Brain microvascular endothelial cell (primary cell): ENCODE measurements around the gene SRMS.

Experiments
- DNase-seq: peaks from one replicate; pipeline ENCODE4 v3.0.0-alpha.2; 2020
- H3K27ac ChIP-seq: fragments of 250-450 bp; sonication (Bioruptor Pico); 2 replicates; pipeline ENCODE4 v1.5.1; 2020; ENCODE audit warnings: mild to moderate bottlenecking, moderate library complexity
- H3K27me3 ChIP-seq: fragments of 250-450 bp; sonication (Bioruptor Pico); replicated peaks from 2 replicates; pipeline ENCODE4 v1.5.1; 2020; ENCODE audit warnings: mild to moderate bottlenecking
- H3K36me3 ChIP-seq: fragments of 250-450 bp; sonication (Bioruptor Pico); replicated peaks from 2 replicates; pipeline ENCODE4 v1.5.1; 2020; ENCODE audit warnings: mild to moderate bottlenecking
- H3K4me3 ChIP-seq: 2 replicates; pipeline ENCODE4 v1.5.1; 2011; ENCODE audit warnings: low read depth, mild to moderate bottlenecking, control low read depth, low read length, moderate library complexity
- in situ Hi-C: cut with HindIII; loops from 2 replicates; pipeline ENCODE4 v1.10.0; 2017; ENCODE audit warnings: low sequenced_read_pairs, low pct_ligation_motif_present
- TF ChIP-seq, protein P1 (sequence below): IDR thresholded peaks from 2 replicates; pipeline ENCODE4 v1.5.1; 2011; ENCODE audit warnings: low read depth, mild to moderate bottlenecking, moderate library complexity, low read length, control low read depth, inconsistent platforms; ENCODE audit errors: missing control alignments

Gene SRMS

DNA sequence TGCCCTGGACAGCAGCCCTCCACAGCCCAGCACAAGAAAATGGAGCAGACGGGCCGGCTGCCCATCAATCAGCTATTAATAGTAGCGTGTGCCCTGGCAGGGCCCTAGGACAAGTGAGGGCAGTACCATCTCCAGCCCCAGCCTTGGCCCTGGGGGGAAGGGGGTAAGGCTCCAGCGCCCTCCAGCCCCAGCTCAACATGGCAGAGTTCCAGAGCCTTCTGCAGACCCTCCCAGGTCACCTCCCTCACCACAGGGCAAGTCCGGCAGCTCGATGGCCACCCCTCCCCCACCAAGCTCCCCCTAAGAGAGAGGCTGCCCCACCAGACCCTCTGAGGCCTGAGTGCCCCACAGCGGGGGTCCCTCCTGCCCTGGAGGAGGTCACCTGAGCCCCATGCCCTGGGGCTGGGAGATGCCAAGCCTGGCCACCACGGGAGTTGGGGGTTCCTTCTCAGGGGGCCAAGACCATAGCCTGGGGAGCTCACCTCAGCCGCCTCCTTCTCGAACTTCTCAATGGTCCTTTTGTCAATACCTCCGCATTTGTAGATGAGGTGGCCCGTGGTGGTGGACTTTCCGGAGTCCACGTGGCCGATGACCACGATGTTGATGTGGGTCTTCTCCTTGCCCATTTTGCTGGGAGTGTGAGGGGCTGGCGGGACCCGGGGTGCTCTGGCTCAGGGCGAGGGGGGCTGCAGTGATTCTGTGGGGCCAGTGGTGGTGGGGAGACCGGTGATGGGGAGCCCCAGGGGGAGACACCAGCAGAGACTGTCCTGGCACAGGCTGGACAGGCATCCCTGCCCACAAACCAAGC, 50.2 kb downstream of the SRMS start:
- Histone ChIP-seq H3K36me3 (no peaks in the 10 kb centered on the region), H3K27ac (no peak overlapping the region), H3K4me3 (no peak overlapping the region), H3K27me3 (peaks cover 15% of the 10 kb centered on the region)
- DNase-seq, result no peak
- TF ChIP-seq, protein P1, sequence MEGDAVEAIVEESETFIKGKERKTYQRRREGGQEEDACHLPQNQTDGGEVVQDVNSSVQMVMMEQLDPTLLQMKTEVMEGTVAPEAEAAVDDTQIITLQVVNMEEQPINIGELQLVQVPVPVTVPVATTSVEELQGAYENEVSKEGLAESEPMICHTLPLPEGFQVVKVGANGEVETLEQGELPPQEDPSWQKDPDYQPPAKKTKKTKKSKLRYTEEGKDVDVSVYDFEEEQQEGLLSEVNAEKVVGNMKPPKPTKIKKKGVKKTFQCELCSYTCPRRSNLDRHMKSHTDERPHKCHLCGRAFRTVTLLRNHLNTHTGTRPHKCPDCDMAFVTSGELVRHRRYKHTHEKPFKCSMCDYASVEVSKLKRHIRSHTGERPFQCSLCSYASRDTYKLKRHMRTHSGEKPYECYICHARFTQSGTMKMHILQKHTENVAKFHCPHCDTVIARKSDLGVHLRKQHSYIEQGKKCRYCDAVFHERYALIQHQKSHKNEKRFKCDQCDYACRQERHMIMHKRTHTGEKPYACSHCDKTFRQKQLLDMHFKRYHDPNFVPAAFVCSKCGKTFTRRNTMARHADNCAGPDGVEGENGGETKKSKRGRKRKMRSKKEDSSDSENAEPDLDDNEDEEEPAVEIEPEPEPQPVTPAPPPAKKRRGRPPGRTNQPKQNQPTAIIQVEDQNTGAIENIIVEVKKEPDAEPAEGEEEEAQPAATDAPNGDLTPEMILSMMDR, result no peak
- in situ Hi-C loops, result no loop called here

DNA sequence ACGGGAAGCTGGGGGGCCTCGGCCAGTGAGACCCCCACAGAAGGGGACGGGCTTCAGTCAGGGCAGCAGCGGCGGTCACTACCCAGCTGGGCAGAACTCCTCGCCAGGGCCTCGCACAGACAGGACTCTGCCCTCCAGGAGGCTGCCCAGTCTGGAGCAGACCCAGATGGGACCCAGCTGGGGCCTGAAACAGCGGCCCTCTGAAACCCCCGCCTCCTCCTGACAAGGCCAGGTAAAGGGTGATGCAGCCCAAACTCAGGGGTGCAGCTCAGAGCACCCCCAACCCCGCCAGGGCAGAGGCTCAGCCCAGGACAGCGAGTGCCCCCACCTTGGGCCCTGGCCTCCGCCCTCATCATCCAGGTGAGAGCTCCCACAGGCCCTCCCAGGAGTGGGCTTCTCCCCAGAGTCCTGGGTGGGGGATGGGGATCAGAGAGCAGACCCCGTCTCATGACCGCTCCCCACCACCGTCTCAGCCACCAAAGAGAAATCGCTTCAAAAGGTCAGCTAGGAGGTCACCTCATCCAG, 50.9 kb downstream of the SRMS start:
- in situ Hi-C loops, result no loop called here
- TF ChIP-seq, protein P1, result no peak
- Histone ChIP-seq H3K36me3 (no peaks in the 10 kb centered on the region), H3K27me3 (peaks cover 13% of the 10 kb centered on the region), H3K27ac (no peak overlapping the region), H3K4me3 (no peak overlapping the region)
- DNase-seq, result no peak

DNA sequence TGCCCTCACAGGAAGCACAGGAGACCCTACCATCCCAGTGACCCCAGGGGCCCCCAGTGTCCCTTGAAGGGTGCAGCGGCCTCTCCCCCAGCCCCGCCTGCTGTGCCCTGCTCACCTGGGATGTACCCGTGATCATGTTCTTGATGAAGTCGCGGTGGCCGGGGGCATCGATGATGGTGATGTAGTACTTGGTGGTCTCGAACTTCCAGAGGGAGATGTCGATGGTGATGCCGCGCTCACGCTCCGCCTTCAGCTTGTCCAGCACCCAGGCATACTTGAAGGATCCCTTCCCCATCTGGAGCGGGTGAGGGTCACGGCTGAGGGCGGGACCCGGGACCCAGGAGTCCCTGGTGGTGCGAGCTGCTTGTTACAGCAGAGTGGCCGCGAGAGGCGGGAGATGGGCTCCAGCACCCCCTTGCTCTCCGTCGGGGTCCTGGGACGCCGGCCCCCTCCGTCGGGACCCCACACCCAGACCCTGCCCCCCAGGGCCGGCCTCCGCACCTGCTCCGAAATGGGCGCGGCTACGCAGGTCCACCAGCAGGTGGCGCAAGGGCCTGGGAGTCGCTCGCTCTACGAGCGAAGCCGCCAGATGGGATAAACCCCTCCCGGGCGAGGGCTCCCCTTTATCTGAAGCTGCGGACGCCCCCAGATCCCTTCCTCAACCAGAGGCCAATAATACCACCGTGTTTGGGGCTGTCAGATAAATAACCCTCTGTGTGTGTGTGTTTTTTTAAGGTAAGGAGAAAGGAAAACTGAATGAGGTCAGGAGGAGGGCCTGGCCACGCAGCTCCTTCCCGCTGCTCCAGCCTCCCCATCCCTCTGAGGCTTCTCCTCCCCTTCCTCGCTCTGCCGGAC, 51.6 kb downstream of the SRMS start:
- Histone ChIP-seq H3K36me3 (no peaks in the 10 kb centered on the region), H3K27ac (no peak overlapping the region), H3K27me3 (peaks cover 13% of the 10 kb centered on the region), H3K4me3 (no peak overlapping the region)
- TF ChIP-seq, protein P1, result peak; percentile 90
- in situ Hi-C loops, result no loop called here
- no peak for DNase-seq

DNA sequence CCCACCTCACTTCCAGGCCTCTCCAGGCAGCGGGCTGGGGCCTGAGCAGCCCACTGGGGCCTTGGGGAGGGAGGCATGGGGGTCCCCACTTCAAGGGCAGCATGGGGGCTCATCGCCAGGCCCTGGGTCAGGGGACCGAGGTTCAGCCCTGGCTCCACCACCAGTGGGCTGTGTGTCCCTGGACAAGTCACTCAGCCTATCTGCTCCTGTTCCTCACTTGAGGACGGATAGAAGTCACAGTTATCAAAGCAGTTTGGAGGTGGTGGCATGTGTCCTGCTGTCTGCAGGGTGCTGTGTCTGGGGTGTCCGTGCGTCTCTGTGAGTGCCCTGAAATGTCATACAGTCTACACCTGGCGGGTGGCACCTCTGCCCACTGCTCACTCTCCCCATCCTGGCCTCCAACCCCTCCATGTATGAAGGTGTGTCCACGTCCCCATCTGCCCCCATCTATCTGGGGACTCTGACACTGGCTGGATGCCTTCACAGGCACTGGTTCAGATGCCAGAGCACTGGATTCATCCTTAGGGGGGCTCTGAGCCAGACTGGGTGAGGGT, 52.3 kb downstream of the SRMS start:
- TF ChIP-seq, protein P1, result no peak
- no peak for DNase-seq
- in situ Hi-C loops, result no loop called here
- H3K36me3 ChIP-seq, result no peaks in the 10 kb centered on the region
- H3K27me3 ChIP-seq, result peaks cover 13% of the 10 kb centered on the region
- no peak overlapping the region for H3K4me3 ChIP-seq
- H3K27ac ChIP-seq, result no peak overlapping the region

DNA sequence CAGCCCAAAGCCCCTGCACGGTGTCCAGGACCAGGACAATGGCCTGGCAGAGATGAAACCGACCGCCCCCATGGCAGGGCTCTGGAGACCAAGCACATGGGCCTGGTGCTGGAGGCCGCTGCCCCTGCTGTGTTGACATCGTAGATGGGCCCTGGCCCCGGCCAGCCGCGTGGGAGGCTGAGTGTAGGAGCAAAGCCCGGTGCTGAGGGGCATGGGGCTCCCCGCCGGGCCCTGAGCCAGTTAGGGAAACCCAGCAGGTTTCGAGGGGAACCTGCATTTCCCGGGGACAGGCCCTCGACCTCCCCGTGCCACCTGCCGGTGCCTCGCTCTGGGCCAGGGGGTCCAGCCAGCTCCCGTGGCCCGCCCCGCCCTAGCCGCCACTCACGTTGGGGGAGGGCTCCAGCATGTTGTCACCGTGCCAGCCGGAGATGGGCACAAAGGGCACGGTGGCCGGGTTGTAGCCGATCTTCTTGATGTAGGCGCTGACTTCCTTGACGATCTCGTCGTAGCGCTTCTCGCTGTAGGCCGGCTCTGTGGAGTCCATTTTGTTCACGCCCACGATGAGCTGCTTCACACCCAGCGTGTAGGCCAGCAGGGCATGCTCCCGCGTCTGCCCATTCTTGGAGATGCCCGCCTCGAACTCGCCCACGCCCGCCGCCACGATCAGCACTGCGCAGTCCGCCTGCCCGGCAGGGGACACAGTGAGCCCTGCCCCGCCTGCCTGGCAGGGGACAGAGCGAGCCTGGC, 53.0 kb downstream of the SRMS start:
- DNase-seq, result no peak
- H3K27ac ChIP-seq, result no peak overlapping the region
- no peaks in the 10 kb centered on the region for H3K36me3 ChIP-seq
- TF ChIP-seq, protein P1, result no peak
- peaks cover 9% of the 10 kb centered on the region for H3K27me3 ChIP-seq
- no peak overlapping the region for H3K4me3 ChIP-seq
- in situ Hi-C loops, result no loop called here
